HUDEP-2 (cell line): ENCODE results near the gene SLC44A5.
"Not testable (repeated sequence)": the region's sequence is repeated elsewhere in the genome, so short reads cannot be mapped to it uniquely, and the experiment has no call there.

Source experiments
- DNase-seq, 76 experiments: peaks; one replicate each; lab custom pipeline; 2025; ENCODE audit not compliant: unreplicated experiment in 76 of 76; lab: John Stamatoyannopoulos, UW

Gene SLC44A5

DNA sequence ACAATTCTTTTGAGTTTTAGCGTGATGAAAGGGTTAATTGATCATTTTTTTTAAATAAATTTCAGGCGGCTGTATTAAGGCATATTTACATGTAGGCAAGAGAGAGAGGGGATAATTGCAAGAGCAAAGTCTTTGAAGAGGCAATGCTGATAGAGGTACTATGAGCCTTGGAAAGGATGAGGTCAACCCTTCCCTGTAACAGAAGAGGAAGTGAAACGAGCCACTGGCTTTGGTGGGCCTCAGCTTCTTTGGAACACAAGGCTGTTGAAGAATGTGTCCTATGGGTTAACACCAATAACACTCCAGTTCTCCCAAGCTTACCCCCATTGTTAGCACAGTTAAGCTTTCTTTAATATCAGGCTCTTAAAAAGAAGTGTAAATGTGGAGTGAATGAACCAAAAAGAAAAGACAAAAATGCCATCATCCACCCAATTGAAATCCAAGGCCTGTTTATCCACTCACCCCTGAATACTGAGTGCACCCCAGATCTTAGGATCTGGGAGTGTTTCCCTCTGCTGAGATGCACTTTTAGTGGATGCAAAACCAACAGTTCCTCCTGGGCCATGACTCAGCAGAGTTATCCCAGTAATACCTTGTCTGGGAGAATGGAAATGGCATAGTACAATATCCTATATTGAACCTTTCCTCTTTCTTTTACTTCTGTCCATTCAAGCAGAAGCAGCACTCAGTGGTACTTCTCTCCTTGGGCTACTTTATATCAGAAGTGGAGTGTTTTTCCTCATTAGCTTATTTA is 216.4 kb downstream of the SLC44A5 start:
- DNase-seq: no peak

DNA sequence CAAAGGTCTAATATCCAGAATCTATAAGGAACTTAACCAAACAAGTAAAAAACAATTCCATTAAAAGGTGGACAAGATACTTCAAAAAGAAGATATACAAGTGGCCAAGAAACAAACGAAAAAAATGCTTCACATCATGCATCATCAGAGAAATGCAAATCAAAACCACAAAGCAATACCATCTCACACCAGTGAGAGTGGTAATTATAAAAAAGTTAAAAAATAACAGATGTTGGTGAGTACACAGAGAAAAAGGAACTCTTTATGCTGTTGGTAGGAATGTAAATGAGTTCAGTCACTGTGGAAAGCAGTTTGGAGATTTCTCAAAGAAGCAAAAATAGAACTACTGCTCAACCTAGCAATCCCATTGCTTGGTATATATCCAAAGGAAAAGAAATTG is 218.6 kb downstream of the SLC44A5 start:
- no peak for DNase-seq

DNA sequence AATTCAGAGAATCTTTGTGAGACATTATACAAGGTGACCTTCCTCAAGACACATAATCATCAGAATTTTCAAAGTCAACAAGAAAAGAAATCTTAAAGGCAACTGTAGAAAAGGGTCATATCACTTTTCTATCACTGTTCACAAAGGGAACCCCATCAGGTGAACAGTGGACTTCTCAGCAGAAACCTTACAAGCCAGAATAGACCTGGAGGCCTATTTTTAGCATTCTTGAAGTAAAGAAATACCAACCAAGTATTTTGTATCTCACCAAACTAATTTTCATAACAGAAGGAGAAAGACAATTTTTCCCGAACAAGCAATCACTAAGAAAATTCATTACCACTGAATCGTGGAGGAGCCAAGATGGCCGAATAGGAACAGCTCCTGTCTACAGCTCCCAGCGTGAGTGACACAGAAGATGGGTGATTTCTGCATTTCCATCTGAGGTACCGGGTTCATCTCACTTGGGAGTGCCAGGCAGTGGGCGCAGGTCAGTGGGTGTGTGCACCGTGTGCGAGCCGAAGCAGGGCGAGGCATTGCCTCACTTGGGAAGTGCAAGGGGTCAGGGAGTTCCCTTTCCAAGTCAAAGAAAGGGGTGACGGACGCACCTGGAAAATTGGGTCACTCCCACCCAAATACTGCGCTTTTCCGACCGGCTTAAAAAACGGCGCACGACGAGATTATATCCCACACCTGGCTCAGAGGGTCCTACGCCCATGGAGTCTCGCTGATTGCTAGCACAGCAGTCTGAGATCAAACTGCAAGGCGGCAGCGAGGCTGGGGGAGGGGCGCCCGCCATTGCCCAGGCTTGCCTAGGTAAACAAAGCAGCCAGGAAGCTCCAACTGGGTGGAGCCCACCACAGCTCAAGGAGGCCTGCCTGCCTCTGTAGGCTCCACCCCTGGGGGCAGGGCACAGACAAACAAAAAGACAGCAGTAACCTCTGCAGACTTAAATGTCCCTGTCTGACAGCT is 235.2 kb downstream of the SLC44A5 start:
- DNase-seq: not testable (repeated sequence)

DNA sequence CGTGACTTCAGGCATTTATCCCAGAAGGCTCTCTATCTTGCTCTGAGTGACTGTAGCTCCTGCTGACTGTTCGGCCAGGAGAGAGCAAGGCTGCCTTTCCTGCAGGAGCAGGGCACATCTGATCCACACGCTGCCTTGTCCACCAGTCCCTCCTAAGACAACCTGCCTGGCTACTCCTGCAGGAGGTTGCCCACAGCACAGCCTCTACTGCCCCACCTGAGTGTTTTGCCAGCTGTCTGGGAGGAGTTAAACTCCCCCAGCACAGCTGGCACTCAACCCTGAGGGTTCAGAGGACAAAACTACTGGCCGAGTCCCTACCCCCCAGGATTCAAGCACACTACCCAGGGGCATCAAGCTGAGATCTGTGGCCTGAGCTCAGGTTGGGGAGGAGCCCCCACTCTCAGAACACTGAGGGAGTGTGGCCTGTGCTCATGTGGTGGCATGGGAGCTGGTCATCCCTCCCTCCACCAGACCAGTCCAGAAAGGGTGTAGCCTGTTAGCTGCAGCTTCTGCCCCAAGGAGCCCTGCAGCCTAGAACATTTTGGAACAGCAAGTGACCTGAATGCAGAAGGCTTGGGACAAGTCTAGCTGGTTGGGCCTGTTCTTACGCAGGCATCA is 237.3 kb downstream of the SLC44A5 start:
- DNase-seq: no peak

DNA sequence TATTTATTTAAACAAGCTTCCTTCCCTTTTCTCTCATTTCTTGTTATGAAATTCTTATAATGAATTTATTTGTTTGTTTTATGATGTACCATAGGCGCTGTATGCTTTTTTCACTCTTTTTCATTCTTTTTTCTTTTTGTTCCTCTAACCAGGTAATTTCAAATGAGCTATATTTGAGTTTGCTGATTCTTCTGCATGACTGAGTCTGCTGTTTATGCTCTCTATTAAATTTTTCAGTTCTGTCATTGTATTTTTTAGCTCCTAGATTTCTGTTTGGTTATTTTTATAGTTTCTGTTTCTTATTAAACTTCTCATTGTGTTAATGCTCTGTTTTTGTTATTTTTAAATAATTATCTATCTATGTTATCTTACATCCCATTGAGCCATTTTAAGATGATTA is 244.3 kb downstream of the SLC44A5 start:
- no peak for DNase-seq

DNA sequence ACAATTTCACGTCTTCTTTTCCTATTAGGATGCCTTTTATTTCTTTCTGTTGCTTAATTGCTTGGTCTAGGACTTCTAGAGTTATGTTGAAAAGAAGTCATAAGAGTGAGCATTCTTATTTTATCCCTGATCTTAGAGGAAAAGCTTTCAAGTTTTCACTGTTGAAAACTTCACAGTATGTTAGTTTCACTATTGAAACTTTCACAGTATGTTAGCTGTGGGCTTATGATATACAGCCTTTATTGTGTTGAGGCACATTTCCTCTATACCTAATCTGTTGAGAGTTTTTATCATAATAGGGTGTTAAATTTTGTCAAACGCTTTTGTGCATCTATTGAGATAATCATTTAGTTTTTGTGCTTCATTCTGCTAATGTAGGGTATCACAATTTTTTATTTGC is 249.7 kb downstream of the SLC44A5 start:
- no peak for DNase-seq

DNA sequence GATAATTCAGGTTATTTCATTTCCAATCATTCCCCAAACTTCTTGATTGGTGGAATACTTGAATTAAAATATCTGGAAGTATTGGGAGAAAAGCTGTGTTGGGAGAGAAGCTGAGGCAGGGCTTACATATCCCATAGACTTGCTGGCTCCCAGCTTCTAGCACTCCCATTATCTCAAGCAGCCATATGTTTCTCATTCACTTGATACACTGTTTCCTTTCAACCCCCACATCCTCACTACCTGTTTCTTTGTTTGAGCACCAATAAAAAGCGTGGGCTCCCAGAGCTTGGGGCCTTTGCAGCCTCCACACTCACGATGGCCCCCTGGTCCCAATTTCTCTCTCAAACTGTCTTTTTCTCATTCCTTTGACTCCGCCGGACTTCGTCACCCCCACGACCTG is 256.6 kb downstream of the SLC44A5 start:
- DNase-seq: not testable (repeated sequence)

DNA sequence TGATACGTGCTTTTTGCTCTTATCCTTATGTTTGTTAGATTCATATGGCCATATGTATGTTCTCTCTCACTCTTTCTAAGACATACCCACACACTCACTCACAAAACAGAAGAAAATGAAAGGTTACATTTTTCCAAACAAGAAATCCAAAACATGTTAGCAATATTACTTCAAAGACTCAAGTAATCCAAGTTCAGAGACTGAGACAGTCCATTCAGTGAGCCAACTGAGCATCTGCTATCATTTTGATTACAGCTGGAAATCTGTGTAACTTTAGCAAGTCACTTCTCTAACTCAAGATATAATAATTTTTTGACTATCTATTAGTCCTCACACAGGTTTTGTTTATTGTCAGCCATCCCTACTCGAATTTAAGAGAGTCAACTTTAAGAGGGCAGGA is 257.9 kb downstream of the SLC44A5 start:
- no peak for DNase-seq

DNA sequence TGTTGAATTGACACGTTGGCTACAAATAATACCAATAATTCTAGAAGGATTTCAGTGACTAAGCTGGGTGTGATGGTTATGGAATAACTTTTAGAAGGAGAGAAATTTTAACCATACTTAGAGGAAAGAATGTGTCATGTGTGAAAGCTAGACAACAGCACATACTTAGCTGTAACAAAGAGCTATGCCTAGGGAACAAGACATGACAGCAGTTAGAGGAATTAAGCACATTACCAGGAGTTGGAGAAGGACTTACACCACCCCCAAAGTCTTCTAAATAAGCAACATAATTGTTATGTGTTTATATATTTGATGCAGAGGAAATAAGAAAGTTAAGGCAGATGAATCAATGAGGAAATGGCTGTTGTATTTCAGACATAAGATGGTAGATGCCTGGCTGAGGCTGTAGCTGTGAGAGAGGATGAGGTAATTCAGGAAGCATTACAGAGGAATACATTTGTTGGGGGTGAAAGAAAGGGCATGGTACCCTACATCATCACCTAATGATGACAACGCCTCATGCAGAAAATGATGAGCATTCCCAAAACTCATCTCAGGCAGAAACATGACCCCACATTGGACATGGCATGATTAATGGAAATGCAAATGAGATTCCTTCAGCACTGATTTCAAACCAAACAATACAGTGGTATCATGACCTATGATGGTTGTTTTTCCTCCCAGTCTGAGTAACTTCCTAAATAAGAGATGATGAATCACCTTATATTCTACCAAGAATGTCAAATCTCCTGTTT is 265.2 kb downstream of the SLC44A5 start:
- DNase-seq: no peak

DNA sequence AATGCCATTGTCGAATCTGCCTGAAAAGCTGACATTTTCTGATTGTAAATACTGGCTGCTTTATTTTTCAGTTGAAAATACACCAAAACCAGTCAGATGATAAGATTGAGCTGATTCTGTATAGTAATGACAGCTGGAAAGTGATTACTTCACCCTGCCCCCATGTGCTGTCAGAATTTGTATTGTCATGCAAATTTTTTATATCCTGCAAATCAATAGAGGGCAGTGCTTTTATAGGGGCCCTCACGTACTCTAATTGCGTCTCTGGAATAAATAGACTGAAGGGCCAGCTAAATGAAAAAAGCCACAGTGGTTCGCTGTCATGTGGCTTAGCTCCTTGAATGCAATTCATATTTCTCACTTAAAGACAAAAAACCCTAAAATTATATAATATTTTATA is 268.1 kb downstream of the SLC44A5 start:
- DNase-seq: no peak

DNA sequence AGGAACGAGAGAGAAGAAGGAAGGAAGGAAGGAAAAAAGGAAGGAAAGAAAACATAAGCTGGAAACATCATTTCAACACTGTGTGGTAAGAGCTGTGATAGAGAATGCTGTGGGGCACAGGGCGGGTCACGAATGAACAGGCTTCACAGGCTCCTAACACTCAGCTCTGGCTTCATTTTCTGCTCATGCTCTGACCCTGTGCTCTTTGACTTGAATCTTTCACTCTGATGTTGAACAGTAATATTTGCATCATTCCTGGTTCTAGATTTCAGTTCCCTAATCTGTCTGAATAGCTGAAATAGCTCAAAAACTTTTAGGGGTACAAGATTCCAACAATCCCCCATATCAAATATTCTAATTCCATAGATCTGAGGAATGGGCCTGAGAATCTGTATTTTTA is 269.4 kb downstream of the SLC44A5 start:
- DNase-seq: no peak

DNA sequence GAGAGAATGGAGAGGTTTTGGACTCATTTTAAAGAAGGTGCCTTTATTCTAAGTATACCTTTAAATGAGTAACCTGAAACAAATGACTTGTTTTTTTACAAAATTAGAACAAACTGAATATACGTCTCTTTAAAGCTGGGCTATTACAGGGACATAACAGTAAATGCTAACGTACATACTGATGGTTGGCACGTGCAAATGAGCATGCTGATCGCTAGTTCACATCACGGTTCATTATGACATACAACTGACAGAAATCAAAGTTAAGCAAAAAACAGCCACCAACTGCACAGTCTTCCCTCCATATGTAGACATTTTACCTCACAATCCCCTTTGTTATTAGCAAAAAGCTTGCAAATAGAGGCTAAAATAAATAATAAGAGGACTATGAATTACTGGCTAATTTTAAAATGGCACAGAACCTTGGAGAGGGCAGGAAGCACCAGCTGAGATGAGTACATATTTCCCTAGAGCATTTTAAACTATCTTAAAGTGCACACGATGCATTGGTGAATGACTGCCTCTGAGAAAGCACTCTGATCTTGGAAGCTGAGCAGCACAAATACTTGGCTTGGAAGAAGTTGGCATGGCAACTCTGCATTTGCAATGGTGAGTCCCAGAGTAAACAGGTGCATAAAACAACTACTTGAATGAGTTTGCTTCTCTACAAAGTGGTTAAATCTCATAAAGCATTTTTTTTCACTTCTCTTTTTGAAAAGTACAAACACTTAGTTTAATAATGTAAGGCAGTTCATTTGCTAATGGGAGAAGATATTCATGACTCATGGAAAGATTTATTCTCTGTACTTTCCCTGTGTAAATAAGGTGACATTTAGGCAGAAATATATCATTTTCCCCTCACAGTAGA is 272.1 kb downstream of the SLC44A5 start:
- DNase-seq: no peak

DNA sequence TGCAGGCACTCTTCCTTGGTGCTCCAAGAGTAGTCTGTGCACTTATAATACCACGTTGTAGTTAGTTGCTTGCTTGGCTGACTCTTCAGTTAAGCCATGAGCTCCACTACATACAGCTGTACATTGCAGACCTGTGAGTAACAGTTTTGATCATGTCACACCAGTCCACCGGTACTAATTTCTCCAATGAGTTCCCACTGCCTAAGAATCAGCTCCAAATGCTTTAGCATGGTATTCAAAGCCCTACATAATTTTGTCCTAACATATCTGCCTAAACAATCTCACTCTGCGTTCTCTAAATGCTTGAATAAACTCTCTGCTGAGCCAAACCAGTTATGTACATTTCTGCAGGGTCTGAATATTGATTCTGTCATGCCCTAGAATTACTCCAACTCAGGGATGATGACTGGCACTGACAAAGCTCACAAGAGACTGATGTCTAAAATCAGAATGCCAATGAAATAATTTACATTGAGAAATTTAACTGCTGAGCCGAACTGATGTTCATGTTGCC is 276.0 kb downstream of the SLC44A5 start:
- no peak for DNase-seq

DNA sequence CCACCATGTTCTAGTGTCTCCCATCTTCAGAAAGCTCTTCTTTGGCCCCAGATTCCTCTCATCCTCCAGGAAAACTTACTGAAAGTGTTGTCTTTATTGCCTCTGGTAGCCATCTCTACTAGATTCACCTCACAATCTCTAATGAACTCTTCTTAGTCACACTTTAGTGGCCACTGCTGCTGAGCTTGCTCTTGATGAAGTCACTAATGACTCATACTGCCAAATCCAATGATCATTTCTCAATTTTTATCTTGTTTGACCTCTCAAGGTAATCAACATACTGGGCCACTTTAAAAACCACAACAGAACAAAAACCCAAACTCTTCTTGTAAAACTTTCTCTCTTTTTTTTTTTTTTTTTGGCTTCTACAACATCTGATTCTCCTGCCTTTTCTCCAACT is 280.3 kb downstream of the SLC44A5 start:
- DNase-seq: no peak

DNA sequence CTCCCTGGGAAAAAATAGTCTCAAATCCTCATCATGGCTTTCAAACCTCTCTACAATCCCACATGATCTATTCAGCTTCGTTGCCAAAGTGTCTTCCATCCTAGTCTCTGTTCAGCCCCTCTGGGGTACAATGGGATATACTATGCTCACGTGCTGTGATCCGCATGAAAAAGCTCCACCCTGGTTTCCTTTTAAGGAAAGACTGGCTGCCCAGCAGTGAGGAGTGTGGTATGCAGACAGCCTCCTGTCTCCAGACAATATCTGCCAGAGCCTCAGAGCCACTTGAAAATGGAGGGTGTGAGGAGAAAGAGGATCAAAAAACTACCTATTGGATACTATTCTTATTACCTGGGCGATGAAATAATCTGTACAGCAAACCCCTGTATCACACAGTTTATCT is 282.2 kb downstream of the SLC44A5 start:
- no peak for DNase-seq

DNA sequence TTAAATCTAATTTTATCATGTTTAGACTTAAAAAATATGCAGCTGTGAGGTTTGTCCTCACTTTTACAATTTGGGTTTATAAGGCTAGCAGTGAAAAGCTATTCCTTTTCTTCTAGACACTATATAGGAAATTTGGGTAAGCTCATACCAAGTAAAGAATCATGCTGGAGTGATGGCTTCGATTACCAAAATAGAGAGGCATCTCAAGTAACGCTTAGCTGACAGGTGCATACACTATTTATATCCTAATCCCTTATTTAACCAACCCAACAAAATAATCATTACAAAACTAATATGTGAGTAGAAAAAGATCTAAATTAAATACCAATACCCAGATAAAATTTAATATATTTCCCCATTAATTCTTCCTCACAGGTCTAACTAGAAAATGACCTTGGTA is 283.5 kb downstream of the SLC44A5 start:
- no peak for DNase-seq

DNA sequence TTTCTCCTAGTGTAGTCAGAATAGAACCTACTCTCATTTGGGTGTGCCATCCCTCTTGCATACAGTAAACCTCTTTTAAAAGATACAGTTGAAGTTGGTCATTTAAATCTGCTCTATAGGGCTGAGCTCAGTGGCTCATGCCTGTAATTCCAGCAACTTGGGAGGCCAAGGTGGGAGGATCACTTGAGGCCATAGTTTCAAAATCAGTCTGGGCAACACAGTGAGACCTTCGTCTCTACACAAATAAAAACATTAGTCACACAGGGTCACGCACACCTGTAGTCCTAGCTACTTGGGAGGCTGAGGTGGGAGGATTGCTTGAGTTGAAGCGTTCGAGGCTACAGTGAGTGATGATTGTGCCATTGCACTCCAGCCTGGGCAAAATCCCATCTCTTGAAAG is 292.9 kb downstream of the SLC44A5 start:
- no peak for DNase-seq

DNA sequence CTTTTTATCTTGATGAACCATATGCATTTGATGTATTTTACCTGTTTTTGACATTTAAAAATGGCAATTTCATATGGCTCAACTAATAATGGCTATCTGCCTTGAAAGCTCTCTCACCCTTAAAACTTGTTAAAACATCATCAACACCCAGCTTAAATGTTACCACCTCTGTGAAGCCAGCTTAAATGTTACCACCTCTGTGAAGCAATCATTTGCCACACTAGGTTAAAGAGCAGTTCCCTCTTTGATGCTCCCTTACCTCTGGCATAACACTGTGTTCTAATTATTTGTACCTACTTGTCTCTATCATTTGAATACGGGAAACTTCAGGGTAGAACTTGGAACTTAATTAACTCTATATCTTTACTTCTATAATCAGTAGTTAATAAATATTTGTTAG is 294.7 kb downstream of the SLC44A5 start:
- no peak for DNase-seq

DNA sequence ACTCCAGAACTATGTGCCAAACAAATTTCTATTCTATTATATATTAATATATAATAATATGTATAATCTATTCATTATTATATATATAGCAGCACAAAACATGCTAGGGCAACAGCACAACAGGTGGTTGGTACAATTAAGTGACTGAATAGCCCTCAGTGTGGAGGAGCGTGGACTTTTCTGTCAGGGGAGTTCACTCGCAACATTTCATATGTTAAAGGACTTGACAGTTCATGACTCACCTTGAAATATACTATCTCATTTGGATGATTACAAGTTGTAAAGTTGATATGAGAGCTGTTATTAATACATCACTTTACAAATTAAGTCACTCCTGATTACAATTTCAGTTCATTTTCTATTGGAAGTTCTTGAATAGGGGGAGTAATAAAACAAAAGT is 298.3 kb downstream of the SLC44A5 start:
- DNase-seq: no peak

DNA sequence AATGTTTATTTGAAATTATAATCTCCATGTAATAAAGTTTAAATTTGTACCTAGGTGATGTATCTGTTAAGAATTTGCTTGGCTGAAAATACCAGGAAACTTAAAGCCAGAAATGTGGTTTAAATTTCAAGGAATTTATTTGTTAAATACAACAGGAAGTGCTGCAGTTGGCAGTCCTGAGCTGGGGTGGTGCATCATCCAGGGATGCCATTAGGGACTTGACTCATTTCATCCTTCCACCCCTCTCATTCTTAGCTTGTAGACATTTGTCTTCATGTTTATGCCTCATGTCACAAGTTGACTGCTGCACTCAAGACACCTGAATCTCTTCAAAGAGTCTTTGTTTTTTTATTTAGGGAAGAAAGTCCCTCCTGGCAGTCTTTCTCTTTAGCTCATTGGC is 300.8 kb downstream of the SLC44A5 start:
- no peak for DNase-seq
